GM12891 (cell line): ENCODE data around the gene PTPN2.

Source experiments
- POLR2A ChIP-seq: IDR thresholded peaks from 2 replicates; pipeline ENCODE4 v1.6.1; 2011; ENCODE audit warnings: low read depth, low read length, control low read depth
- POLR2AphosphoS5 ChIP-seq: IDR thresholded peaks from 2 replicates; pipeline ENCODE4 v1.6.1; 2011; ENCODE audit warnings: low read depth, low read length, control low read depth
- POU2F2 ChIP-seq: IDR thresholded peaks from 2 replicates; pipeline ENCODE4 v1.6.1; 2011; ENCODE audit warnings: low read depth, mild to moderate bottlenecking, control low read depth, low read length, moderate library complexity
- SPI1 ChIP-seq: IDR thresholded peaks from 2 replicates; pipeline ENCODE4 v1.6.1; 2011; ENCODE audit warnings: low read depth, low read length, control low read depth
- TAF1 ChIP-seq: IDR thresholded peaks from 2 replicates; pipeline ENCODE4 v1.6.1; 2011; ENCODE audit warnings: low read depth, low read length, control low read depth

GRCh38 chr18:12779456-12779855 lies 104.6 kb downstream of the PTPN2 start:
- no peak for TF ChIP-seq POLR2A
- TF ChIP-seq TAF1: no peak
- no peak for TF ChIP-seq POLR2AphosphoS5
- TF ChIP-seq SPI1: no peak
- TF ChIP-seq POU2F2: no peak
